Measurements from ENCODE around the gene ABCG2. TPM values are rescaled to one million over a fixed set of nuclear protein-coding genes. Genes with fewer than 3 reads are reported as not detected.

Gene ABCG2
- total RNA-seq, 3 donors from 2014 or later (not counting 1 experiment from before 2014, with no cell fraction given): 0.19 to 0.73 (median 0.61) TPM

DNA sequence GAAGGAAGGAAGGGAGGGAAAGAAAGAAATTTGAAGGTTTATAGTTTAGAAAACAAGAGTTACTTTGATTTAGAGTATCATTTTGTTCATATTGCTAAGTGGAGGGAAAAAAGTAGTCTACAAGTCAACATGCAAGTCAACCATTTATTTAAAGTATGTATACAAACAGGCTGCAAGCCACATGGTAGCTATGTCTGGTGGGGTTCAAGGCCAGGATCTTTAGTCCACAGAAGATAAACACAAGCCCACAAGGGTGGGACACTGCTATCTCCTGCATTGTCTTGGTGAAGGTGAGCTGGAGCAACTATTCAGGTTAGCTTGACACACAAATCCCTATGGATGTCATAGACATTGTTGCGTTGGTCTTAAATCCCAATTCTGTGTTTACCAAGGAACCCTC is 71.4 kb downstream of the ABCG2 start:
- Mint-ChIP-seq H3K36me3 (no peaks in the 10 kb centered on the region), H3K27me3 (ENCODE audit: low read depth in 2 of 2) (no peaks in the 10 kb centered on the region), H3K9me3 (no peaks in the 10 kb centered on the region), H3K4me3 (no peak overlapping the region), H3K4me1 (no peaks in the 10 kb centered on the region), H3K27ac (no peak overlapping the region)
- no peaks in the 10 kb centered on the region for H3K27me3 ChIP-seq (ENCODE audit: control insufficient read depth, insufficient read depth, low read length)
- H3K27ac ChIP-seq (ENCODE audit: low read length): no peak overlapping the region
- DNase-seq (no peak), ATAC-seq (no peak)
- intact Hi-C loops (cut with micrococcal nuclease): no loop called here
- H3K36me3 ChIP-seq (ENCODE audit: control insufficient read depth, insufficient read depth, low read length): no peaks in the 10 kb centered on the region
- WGBS (ENCODE audit: insufficient coverage): 100% methylated on average over 1 of the region's 1 CpG
- TF ChIP-seq, protein P1, sequence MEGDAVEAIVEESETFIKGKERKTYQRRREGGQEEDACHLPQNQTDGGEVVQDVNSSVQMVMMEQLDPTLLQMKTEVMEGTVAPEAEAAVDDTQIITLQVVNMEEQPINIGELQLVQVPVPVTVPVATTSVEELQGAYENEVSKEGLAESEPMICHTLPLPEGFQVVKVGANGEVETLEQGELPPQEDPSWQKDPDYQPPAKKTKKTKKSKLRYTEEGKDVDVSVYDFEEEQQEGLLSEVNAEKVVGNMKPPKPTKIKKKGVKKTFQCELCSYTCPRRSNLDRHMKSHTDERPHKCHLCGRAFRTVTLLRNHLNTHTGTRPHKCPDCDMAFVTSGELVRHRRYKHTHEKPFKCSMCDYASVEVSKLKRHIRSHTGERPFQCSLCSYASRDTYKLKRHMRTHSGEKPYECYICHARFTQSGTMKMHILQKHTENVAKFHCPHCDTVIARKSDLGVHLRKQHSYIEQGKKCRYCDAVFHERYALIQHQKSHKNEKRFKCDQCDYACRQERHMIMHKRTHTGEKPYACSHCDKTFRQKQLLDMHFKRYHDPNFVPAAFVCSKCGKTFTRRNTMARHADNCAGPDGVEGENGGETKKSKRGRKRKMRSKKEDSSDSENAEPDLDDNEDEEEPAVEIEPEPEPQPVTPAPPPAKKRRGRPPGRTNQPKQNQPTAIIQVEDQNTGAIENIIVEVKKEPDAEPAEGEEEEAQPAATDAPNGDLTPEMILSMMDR (IDR thresholded peaks at IDR 0.05): no peak
- no peak overlapping the region for H3K4me3 ChIP-seq (ENCODE audit: low read length)
- H3K9me3 ChIP-seq (ENCODE audit: control insufficient read depth, insufficient read depth, low read length): no peaks in the 10 kb centered on the region
- H3K4me1 ChIP-seq (ENCODE audit: control insufficient read depth, insufficient read depth, low read length): no peaks in the 10 kb centered on the region

DNA sequence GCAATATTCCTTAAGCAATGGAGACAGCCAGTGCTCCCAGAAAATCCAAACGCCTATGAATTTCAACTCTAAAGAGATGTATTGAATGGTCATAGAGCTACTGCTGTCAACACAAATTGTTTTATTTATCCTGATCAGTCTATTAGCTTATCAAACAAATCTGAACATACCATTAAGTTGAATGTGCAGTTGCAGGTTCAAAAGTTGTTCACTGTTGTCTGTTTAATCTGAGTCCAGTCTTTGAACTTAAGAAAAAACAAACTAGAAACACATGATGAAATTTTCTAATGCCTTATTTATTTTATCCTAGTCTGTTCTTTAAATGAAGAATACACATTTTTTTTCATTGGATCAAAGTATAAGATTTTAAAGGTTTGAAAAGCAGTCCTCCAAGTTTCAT is 77.8 kb downstream of the ABCG2 start:
- Histone ChIP-seq H3K9me3 (ENCODE audit: control insufficient read depth, insufficient read depth, low read length) (no peaks in the 10 kb centered on the region), H3K27me3 (ENCODE audit: control insufficient read depth, insufficient read depth, low read length) (no peaks in the 10 kb centered on the region), H3K4me1 (ENCODE audit: control insufficient read depth, insufficient read depth, low read length) (no peaks in the 10 kb centered on the region), H3K4me3 (ENCODE audit: low read length) (no peak overlapping the region), H3K36me3 (ENCODE audit: control insufficient read depth, insufficient read depth, low read length) (peaks cover 4% of the 10 kb centered on the region), H3K27ac (ENCODE audit: low read length) (no peak overlapping the region)
- no peak for ATAC-seq
- no peak overlapping the region for H3K27ac Mint-ChIP-seq
- intact Hi-C loops (cut with micrococcal nuclease): no loop called here
- H3K4me1 Mint-ChIP-seq: no peaks in the 10 kb centered on the region
- H3K4me3 Mint-ChIP-seq: no peak overlapping the region
- no peaks in the 10 kb centered on the region for H3K9me3 Mint-ChIP-seq
- 100% methylated on average over 1 of the region's 1 CpG for WGBS (ENCODE audit: insufficient coverage)
- H3K36me3 Mint-ChIP-seq: peaks cover 8% of the 10 kb centered on the region
- TF ChIP-seq, protein P1 (IDR thresholded peaks at IDR 0.05): no peak
- H3K27me3 Mint-ChIP-seq (ENCODE audit: low read depth in 2 of 2): no peaks in the 10 kb centered on the region
- no peak for DNase-seq

DNA sequence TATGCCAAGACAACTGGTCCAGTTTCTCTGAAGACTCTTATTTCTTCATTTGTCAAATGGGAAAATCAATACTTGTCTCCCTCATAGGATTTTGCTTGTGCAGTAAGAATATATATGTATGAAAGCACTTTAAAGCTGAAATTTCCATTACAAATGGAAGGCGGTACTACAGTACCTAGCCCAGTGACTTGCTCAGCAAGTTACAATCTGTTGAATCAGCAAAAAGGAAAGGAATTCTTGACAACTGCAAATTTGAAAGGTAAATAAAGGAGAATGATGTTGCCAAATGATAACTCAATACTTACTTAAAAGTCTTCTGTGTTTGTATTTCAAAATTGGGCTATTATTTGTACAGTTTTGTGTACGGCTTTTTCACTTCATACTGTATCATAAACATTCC is 79.9 kb downstream of the ABCG2 start:
- peaks cover 6% of the 10 kb centered on the region for H3K36me3 ChIP-seq (ENCODE audit: control insufficient read depth, insufficient read depth, low read length)
- Mint-ChIP-seq H3K27me3 (ENCODE audit: low read depth in 2 of 2) (no peaks in the 10 kb centered on the region), H3K4me3 (no peak overlapping the region), H3K36me3 (peaks cover 8% of the 10 kb centered on the region), H3K27ac (no peak overlapping the region), H3K9me3 (no peaks in the 10 kb centered on the region), H3K4me1 (no peaks in the 10 kb centered on the region)
- H3K27ac ChIP-seq (ENCODE audit: low read length): no peak overlapping the region
- ATAC-seq (no peak), DNase-seq (no peak)
- no peaks in the 10 kb centered on the region for H3K9me3 ChIP-seq (ENCODE audit: control insufficient read depth, insufficient read depth, low read length)
- 100% methylated on average over 1 of the region's 2 CpGs for WGBS (ENCODE audit: insufficient coverage)
- H3K4me3 ChIP-seq (ENCODE audit: low read length): no peak overlapping the region
- TF ChIP-seq, protein P1 (IDR thresholded peaks at IDR 0.05): no peak
- intact Hi-C loops (cut with micrococcal nuclease): no loop called here
- no peaks in the 10 kb centered on the region for H3K4me1 ChIP-seq (ENCODE audit: control insufficient read depth, insufficient read depth, low read length)
- H3K27me3 ChIP-seq (ENCODE audit: control insufficient read depth, insufficient read depth, low read length): no peaks in the 10 kb centered on the region

DNA sequence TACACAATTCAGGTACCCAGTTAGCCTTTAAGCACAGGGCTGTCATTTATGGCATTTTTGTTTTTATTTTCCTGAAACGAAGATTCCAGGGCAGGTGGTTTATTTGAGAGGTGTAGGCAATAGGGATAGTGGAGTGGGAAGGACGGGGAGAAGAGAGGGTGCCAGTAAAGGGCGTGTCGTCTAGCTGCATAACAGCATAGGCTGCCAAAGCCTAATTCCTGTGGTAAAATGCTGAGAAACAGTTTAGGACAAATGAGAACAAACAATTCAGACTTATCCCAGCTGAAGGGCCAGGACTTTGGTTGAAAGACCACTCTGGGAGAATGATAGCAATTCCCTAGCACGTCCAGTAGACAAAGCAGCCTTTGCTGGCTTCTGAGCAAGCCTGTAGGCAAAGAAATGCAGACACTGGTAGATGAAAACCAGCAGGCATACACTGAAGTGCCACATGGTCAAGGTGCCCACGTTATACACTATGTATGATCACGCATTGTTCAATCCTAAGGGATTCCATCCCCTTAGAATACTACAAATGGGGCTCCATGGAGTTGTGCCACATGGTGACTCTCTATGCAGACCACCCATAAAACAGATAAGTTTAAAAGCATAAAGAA is 80.4 kb downstream of the ABCG2 start:
- no peak for ATAC-seq
- no peak overlapping the region for H3K4me3 Mint-ChIP-seq

More for the DNA sequence above, 80.4 kb downstream of the ABCG2 start:
- H3K4me3 ChIP-seq (ENCODE audit: low read length): no peak overlapping the region
- H3K36me3 ChIP-seq (ENCODE audit: control insufficient read depth, insufficient read depth, low read length): peaks cover 6% of the 10 kb centered on the region
- Mint-ChIP-seq H3K27ac (no peak overlapping the region), H3K4me1 (no peaks in the 10 kb centered on the region), H3K36me3 (peaks cover 8% of the 10 kb centered on the region), H3K27me3 (ENCODE audit: low read depth in 2 of 2) (no peaks in the 10 kb centered on the region), H3K9me3 (no peaks in the 10 kb centered on the region)
- no peaks in the 10 kb centered on the region for H3K27me3 ChIP-seq (ENCODE audit: control insufficient read depth, insufficient read depth, low read length)
- 93% methylated on average over 7 of the region's 7 CpGs for WGBS (ENCODE audit: insufficient coverage)
- H3K9me3 ChIP-seq (ENCODE audit: control insufficient read depth, insufficient read depth, low read length): no peaks in the 10 kb centered on the region
- H3K27ac ChIP-seq (ENCODE audit: low read length): no peak overlapping the region
- H3K4me1 ChIP-seq (ENCODE audit: control insufficient read depth, insufficient read depth, low read length): no peaks in the 10 kb centered on the region
- no peak for DNase-seq
- TF ChIP-seq, protein P1 (IDR thresholded peaks at IDR 0.05): no peak
- intact Hi-C loops (cut with micrococcal nuclease): no loop called here
